ENCODE results near the gene EDAR. TPM values are rescaled to one million over a fixed set of nuclear protein-coding genes. Genes with fewer than 3 reads are reported as not detected.

The EDAR gene
- total RNA-seq, 1 donor from 2014 or later: 1.0 TPM

DNA sequence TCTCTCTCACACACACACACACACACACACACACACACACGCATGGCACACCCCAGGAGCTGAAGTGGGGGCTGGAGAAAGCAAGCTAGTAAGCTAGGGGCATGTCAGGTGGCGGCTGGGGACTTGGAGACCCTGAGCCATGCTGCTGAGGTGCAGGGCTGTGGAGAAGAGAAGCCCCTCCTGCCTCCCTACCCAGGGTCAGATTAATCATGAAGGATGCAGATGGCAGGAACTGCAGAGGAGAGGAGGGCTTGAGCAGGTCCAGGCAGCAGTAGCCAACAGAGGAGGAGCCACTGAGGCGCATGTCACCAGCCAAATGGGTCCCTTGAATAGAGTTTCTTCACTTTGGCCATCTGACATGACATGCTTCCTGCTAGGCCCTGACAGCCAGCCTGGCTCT lies 9.6 kb downstream of the EDAR start:
- no peak for DNase-seq (ENCODE audit: low read depth)
- H3K4me3 ChIP-seq (ENCODE audit: low read depth, low read length): no peak overlapping the region
- no peak for TF ChIP-seq CTCF (conservative IDR thresholded peaks at IDR 0.05; ENCODE audit: low read depth, low read length)

GRCh38 chr2:108978709-108979111 lies 10.3 kb downstream of the EDAR start:
- no peak overlapping the region for H3K4me3 ChIP-seq (ENCODE audit: low read depth, low read length)
- no peak for TF ChIP-seq CTCF (conservative IDR thresholded peaks at IDR 0.05; ENCODE audit: low read depth, low read length)
- peak; percentile 42 for DNase-seq (ENCODE audit: low read depth)

DNA sequence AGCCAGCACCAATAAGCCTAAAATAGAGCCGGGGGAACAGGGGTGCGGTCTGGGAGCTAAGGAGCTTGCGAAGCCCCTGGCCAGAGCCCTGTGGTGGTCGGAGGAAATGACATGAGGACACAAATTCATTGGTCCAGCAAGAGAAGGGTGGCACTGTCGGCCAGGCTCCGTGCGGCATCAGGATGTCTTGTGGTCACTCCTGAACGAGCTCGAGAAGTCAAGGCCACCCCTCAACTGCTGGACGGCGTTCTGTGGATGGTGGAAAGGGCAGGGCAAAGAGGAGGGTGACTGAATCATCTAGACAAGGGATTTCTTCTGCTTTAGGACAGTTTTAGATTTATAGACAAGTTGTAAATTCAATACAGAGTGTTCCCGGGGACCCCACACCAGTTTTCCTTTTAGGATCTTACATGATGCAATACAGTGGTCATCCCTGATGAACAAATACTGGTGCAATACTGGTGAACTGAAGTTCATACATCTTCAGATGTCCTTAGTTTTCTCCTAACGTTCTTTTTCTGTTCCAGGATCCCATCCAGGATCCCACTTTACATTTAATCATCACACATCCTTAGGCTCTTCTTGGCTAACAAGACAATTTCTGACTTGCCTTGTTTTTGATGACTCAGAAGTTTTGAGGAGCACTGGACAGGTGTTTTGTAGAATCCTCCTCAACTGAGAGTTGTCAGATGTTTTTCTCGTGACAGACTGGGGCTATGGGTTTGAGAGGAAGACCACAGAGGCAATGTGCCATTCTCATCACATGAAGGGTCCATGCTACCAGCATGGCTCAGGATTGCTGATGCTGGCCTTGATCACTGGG lies 13.2 kb downstream of the EDAR start:
- DNase-seq (ENCODE audit: low read depth): no peak
- TF ChIP-seq CTCF (conservative IDR thresholded peaks at IDR 0.05; ENCODE audit: low read depth, low read length): no peak

GRCh38 chr2:108974674-108975073 lies 14.3 kb downstream of the EDAR start:
- no peak for DNase-seq (ENCODE audit: low read depth)
- TF ChIP-seq CTCF (conservative IDR thresholded peaks at IDR 0.05; ENCODE audit: low read depth, low read length): no peak
- H3K4me3 ChIP-seq (ENCODE audit: low read depth, low read length): no peak overlapping the region

More for the DNA sequence above, 13.2 kb downstream of the EDAR start:
- H3K4me3 ChIP-seq (ENCODE audit: low read depth, low read length): no peak overlapping the region

DNA sequence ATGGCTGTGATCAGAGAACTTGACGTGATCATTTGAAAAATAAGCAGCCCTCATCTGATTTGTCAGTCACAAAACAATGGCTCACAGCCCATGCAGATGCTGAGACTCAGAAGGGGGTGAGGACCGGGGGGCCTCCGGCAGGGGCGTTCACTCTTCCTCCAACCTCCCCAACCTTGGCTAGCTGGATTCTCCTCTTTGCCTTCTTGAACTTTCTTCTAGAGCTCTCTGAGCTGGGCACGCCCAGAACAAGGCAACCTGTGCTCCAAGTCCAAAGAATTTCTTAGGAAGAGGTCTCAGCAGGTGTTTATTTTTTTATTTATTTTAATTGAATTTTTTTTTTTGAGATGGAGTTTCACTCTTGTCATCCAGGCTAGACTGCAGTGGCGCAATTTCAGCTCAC lies 16.4 kb downstream of the EDAR start:
- DNase-seq (ENCODE audit: low read depth): no peak
- no peak overlapping the region for H3K4me3 ChIP-seq (ENCODE audit: low read depth, low read length)
- TF ChIP-seq CTCF (conservative IDR thresholded peaks at IDR 0.05; ENCODE audit: low read depth, low read length): no peak

- H3K4me3 ChIP-seq (ENCODE audit: low read depth, low read length): no peak overlapping the region
- TF ChIP-seq CTCF (conservative IDR thresholded peaks at IDR 0.05; ENCODE audit: low read depth, low read length): no peak
- no peak for DNase-seq (ENCODE audit: low read depth)
Measured at GRCh38 chr2:108971661-108972566, 17.1 kb downstream of the EDAR start.

All from epithelial cell of proximal tubule (primary cell).